ENCODE measurements around the gene TCAF2. TPM values are rescaled to one million over a fixed set of nuclear protein-coding genes. Genes with fewer than 3 reads are reported as not detected.
"Not testable (repeated sequence)": the region's sequence is repeated elsewhere in the genome, so short reads cannot be mapped to it uniquely, and the experiment has no call there.

TCAF2 gene
- total RNA-seq: 28.7 and 31.2 TPM in 2 replicates

GRCh38 chr7:143620646-143621045 is at the start of gene TCAF2:
TCAF2 (plus strand) TSS chr7:143620974.
- intact Hi-C loops (cut with micrococcal nuclease): not testable (repeated sequence)

GRCh38 chr7:143571501-143571900 is 49.3 kb upstream of the TCAF2 start, which contains the start of gene CTAGE15:
CTAGE15 (plus strand) TSS chr7:143571801; CDS start chr7:143571818, 17 bp downstream.
- intact Hi-C loops (cut with micrococcal nuclease): not testable (repeated sequence)

DNA sequence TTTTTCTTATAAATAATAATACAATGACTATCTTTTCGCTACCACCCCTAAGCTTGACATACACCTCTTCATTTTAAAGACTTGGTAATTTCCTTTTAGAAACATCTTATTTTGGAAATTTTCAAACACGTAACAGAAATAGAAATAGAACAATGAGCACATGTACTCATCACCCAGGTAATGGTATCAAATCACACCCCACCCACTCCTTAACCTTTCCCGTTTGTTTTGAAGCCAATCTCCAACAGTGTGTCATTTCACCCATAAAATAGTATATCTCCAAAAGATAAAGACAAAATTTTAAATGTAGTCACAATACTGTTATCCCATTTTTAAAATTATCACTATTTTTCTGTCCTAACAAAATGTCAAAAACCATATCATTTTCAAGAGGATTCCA is 32.6 kb upstream of the TCAF2 start:
- intact Hi-C loops (cut with micrococcal nuclease): not testable (repeated sequence)

- intact Hi-C loops (cut with micrococcal nuclease): not testable (repeated sequence)
Observed at GRCh38 chr7:143589897-143590296, 30.9 kb upstream of the TCAF2 start.

DNA sequence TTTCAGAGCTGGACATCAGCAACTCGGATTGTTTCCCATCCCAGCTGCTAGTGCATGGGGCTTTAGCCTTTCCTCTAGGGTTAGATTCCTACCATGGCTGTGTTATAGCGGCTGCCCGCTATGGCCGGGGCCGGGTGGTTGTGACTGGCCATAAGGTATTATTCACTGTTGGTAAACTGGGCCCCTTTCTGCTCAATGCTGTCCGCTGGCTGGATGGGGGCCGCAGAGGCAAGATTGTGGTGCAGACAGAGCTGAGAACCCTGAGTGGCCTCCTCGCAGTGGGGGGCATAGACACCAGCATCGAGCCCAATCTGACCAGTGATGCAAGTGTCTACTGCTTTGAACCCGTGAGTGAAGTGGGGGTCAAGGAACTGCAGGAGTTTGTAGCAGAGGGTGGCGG is 22.7 kb upstream of the TCAF2 start:
- intact Hi-C loops (cut with micrococcal nuclease): not testable (repeated sequence)

GRCh38 chr7:143603549-143603948 is 17.2 kb upstream of the TCAF2 start:
- intact Hi-C loops (cut with micrococcal nuclease): not testable (repeated sequence)

GRCh38 chr7:143606088-143606487 is 14.7 kb upstream of the TCAF2 start:
- intact Hi-C loops (cut with micrococcal nuclease): not testable (repeated sequence)

DNA sequence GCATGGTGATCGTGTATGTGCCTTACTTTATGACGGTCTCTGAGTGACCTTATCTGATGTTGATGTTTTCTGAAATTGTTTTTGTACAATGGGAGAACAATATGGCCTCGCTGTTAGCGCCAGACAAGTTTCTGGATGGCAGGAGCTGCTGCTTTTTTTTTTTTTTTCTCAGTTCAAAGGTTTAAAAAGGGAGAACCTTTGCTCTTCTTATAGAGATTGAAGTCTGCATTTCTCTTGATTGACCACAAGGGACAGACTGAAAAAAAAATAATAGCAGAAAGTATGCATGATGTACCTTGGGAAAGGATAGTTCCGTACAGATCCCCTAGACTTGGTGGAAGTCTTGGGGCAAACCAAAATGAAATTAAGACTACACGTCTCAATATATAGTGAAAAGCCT is 5.2 kb upstream of the TCAF2 start:
- intact Hi-C loops (cut with micrococcal nuclease): not testable (repeated sequence)

DNA sequence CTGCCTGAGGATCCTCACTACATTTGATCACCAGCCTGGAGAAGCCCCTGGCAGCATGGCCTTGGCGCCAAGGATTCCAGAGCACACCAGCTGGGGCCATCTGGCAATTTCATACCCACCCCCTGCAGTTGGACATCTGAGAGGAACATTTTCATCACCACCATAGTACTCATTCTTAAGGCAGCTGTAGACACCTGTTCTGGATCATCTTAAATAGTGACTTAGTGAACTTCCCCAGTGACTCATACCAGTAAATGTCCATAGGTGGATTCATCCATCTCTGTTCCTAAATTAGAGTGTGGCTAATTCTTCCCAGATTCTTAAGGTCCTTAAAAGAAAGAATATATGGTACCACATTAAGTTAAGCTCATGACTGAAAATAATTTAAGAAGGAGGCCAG is 3.6 kb upstream of the TCAF2 start:
- intact Hi-C loops (cut with micrococcal nuclease): not testable (repeated sequence)

GRCh38 chr7:143620058-143620457 is 716 bp upstream of the TCAF2 start:
- intact Hi-C loops (cut with micrococcal nuclease): not testable (repeated sequence)

- intact Hi-C loops (cut with micrococcal nuclease): not testable (repeated sequence)
Observed at GRCh38 chr7:143621175-143621574, 401 bp downstream of the TCAF2 start.

GRCh38 chr7:143622130-143622529 is 1.4 kb downstream of the TCAF2 start:
- intact Hi-C loops (cut with micrococcal nuclease): not testable (repeated sequence)

DNA sequence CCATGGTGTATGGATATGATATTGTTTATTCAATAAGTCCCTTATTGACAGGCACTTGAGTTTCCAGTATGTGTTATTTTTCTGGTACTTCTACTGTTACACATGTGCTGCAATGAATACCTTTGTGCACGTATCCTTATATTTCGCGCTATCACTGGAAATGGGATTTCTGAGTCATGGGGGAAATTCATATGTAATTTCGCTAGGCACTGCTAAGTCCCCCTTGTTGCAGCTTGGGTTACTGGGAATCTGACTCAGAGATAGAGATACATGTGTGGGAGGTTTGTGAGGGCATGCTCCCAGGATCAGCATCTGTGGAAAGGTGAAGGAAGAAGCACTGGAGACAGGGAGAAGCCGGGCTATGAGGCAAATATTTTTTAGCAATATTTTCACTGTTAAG is 9.9 kb downstream of the TCAF2 start:
- intact Hi-C loops (cut with micrococcal nuclease): not testable (repeated sequence)

DNA sequence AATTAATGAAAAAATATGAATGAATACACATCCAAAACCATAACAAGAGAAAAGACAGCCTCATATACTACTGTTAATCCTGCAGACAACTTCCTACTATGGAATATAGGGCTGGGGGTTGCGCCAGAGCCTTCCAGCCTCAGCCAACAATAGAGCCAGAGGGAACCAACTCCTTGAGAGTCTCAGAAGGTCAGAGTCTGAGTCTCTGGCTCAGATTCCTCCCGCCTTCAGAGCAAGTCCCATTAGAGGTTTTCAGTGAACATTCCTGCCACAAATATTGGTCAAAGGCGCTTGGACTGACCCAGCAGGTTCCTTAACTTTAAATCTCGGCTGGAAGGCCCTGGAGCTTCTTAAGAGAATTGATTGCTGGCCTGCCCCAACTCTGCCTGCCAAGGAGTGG is 11.7 kb downstream of the TCAF2 start:
- intact Hi-C loops (cut with micrococcal nuclease): not testable (repeated sequence)

- intact Hi-C loops (cut with micrococcal nuclease): not testable (repeated sequence)
Observed at GRCh38 chr7:143633013-143633618, 12.3 kb downstream of the TCAF2 start.

GRCh38 chr7:143635364-143636240 is 14.8 kb downstream of the TCAF2 start:
- intact Hi-C loops (cut with micrococcal nuclease): not testable (repeated sequence)

- intact Hi-C loops (cut with micrococcal nuclease): not testable (repeated sequence)
Observed at GRCh38 chr7:143639372-143639771, 18.6 kb downstream of the TCAF2 start.

GRCh38 chr7:143640528-143641189 is 19.9 kb downstream of the TCAF2 start:
- intact Hi-C loops (cut with micrococcal nuclease): not testable (repeated sequence)

DNA sequence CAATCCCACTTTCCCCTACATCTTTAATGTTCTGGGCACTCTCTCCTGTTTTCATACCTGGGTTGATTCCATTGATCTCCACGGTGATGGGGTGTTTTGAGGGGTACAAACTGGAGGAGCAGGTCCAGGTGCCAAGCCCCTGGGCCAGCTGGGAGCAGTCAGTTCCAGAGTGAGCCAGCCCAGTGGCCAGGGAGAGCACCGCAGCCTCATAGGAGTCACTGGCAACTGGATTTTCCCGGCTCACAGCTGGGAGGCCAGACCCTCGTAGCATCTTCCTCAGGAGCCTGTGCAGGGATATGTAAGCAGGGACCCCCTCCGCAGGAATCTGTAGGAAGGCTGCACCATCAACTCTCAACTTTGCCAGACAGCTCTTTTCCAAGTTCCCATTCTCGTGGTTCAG is 25.8 kb downstream of the TCAF2 start:
- intact Hi-C loops (cut with micrococcal nuclease): not testable (repeated sequence)

GRCh38 chr7:143649902-143650301 is 29.1 kb downstream of the TCAF2 start:
- intact Hi-C loops (cut with micrococcal nuclease): not testable (repeated sequence)

DNA sequence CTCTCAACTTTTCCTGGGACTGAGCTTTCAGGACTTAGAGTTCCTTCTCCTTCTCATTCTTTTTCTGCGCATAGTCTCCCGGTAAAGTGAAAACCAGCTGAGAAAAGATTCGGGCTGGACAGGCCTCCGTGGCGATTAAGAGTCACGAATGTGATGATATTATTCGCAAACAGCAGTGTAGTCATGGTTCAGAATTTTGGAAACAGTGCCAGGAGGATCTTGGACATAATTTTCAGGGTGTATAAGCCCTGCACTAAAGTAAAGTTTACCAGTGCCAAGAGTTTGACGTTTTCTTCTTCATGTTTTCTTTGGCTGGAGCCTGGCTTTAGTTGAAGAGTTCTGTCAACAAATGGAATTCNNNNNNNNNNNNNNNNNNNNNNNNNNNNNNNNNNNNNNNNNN is 29.7 kb downstream of the TCAF2 start:
- intact Hi-C loops (cut with micrococcal nuclease): not testable (repeated sequence)
